A673 (cell line): ENCODE data around the gene ARSB. TPM values are rescaled to one million over a fixed set of nuclear protein-coding genes. Genes with fewer than 3 reads are reported as not detected.

Source experiments
- BruUV-seq: library from RNA; stranded (reverse); fragments of 400-500 nt; replicated peaks from 2 replicates; lab custom pipeline; 2021; lab: Mats Ljungman, UMichigan
- CTCF ChIA-PET: fragments of 300-600 bp; sonication (Branson Sonifier 250); formaldehyde crosslinking; loops from one replicate; lab custom pipeline; 2022; ENCODE audit warnings: antibody characterized with exemption; lab: Charles Lee
- POLR2A ChIA-PET: fragments of 300-600 bp; sonication (Branson Sonifier 250); formaldehyde crosslinking; loops from one replicate; lab custom pipeline; 2022; ENCODE audit warnings: antibody characterized with exemption; ENCODE audit not compliant: low non-redundant PET; lab: Charles Lee
- DNase-seq: peaks from one replicate; pipeline ENCODE4 v3.0.0-alpha.2; 2015; ENCODE audit warnings: low spot score
- H3K27ac ChIP-seq: fragments of 200-600 bp; sonication (generic); 2 replicates; pipeline ENCODE4 v1.5.1; 2016; ENCODE audit warnings: mixed run types, low read depth, mild to moderate bottlenecking, mixed read lengths, antibody characterized with exemption, low read length; ENCODE audit not compliant: poor library complexity, severe bottlenecking
- H3K27me3 ChIP-seq: fragments of 200-600 bp; sonication (generic); replicated peaks from 2 replicates; pipeline ENCODE4 v1.6.1; 2017; ENCODE audit warnings: mixed run types, low read depth, mild to moderate bottlenecking, mixed read lengths, antibody characterized with exemption, low read length; ENCODE audit not compliant: insufficient read depth, poor library complexity
- H3K36me3 ChIP-seq: fragments of 200-600 bp; sonication (generic); 2 replicates; pipeline ENCODE4 v1.6.1; 2016; ENCODE audit warnings: mixed run types, mild to moderate bottlenecking, mixed read lengths, antibody characterized with exemption, low read length; ENCODE audit not compliant: insufficient read depth, poor library complexity, severe bottlenecking
- H3K4me1 ChIP-seq: fragments of 200-600 bp; sonication (generic); 2 replicates; pipeline ENCODE4 v1.6.1; 2017; ENCODE audit warnings: mixed run types, mild to moderate bottlenecking, mixed read lengths, antibody characterized with exemption, low read length; ENCODE audit not compliant: insufficient read depth, poor library complexity, severe bottlenecking
- H3K4me3 ChIP-seq: fragments of 200-600 bp; sonication (generic); 2 replicates; pipeline ENCODE4 v1.5.1; 2016; ENCODE audit warnings: low read depth, mixed run types, mild to moderate bottlenecking, mixed read lengths, low read length; ENCODE audit not compliant: poor library complexity, severe bottlenecking
- H3K9me3 ChIP-seq: fragments of 200-600 bp; sonication (generic); 2 replicates; pipeline ENCODE4 v1.6.1; 2016; ENCODE audit warnings: mixed run types, low read depth, mild to moderate bottlenecking, mixed read lengths, antibody characterized with exemption, low read length; ENCODE audit not compliant: poor library complexity, severe bottlenecking
- CTCF ChIP-seq: fragments of 300-800, 200-600 bp; sonication (generic); conservative IDR thresholded peaks from 2 replicates; pipeline ENCODE4 v1.5.1; 2017; ENCODE audit warnings: low read depth, mild to moderate bottlenecking, antibody characterized with exemption, low read length, moderate library complexity, mixed read lengths
- EZH2 ChIP-seq: fragments of 200-600 bp; sonication (generic); IDR thresholded peaks from 2 replicates; pipeline ENCODE4 v1.6.1; 2017; ENCODE audit warnings: borderline replicate concordance, low read depth, mild to moderate bottlenecking, mixed read lengths, antibody characterized with exemption, low read length; ENCODE audit not compliant: poor library complexity, severe bottlenecking
- intact Hi-C: fragments of 100-400 bp; cut with micrococcal nuclease; formaldehyde crosslinking; loops from one replicate; pipeline ENCODE4 v1.10.0; 2022; ENCODE audit not compliant: unreplicated experiment
- total RNA-seq: library from RNA; stranded (reverse); gene quantifications from 2 replicates; pipeline ENCODE4 v1.2.3, GENCODE V29; 2021

Gene ARSB
- total RNA-seq, 1 experiment from 2014 or later, result 16.8 TPM

GRCh38 chr5:79011869-79012268, 26.8 kb upstream of the ARSB start:
- no peaks in the 10 kb centered on the region for H3K4me1 ChIP-seq
- H3K27ac ChIP-seq, result no peak overlapping the region
- H3K9me3 ChIP-seq, result no peaks in the 10 kb centered on the region
- TF ChIP-seq CTCF (no peak), EZH2 (no peak)
- H3K4me3 ChIP-seq, result no peak overlapping the region
- intact Hi-C loops, result no loop called here
- BruUV-seq, result no TSS peak
- ChIA-PET CTCF (no interaction called here), POLR2A (no interaction called here)
- no peaks in the 10 kb centered on the region for H3K36me3 ChIP-seq
- peaks cover 24% of the 10 kb centered on the region for H3K27me3 ChIP-seq
- no peak for DNase-seq

- no peaks in the 10 kb centered on the region for H3K36me3 ChIP-seq
- BruUV-seq, result no TSS peak
- ChIA-PET POLR2A (no interaction called here), CTCF (interaction anchor here (0.6 kb wide), 1 partner anchor 122 kb away, joined by 3 read pairs; no protein-coding TSS in a partner anchor)
- H3K4me1 ChIP-seq, result no peaks in the 10 kb centered on the region
- TF ChIP-seq CTCF (0 out of 2 replicates have a peak, but pooled peaks have one; percentile 14), EZH2 (no peak)
- H3K9me3 ChIP-seq, result no peaks in the 10 kb centered on the region
- peaks cover 19% of the 10 kb centered on the region for H3K27me3 ChIP-seq
- no peak overlapping the region for H3K27ac ChIP-seq
- intact Hi-C loops, result no loop called here
- H3K4me3 ChIP-seq, result no peak overlapping the region
- DNase-seq, result no peak
These were observed 26.2 kb upstream of the ARSB start for GRCh38 chr5:79011219-79011836.

DNA sequence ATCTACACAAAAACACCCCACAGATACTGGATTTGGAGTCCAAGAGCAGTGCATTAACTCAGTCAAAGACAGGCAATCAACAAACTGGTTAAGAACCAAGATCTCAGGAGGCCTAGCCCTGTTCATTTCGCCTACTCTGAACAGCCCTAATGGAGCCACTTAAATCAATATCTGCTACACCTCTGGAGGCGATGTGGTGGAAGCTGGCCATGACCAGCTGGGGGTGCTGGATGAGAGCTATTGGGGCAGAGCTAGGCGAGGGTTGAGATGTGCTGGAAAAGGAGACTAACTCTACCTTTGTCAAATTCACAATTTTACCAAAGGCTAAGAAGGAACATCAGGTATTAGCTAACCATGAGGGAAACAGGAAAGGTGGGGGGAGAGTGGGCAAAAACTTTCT, 23.3 kb upstream of the ARSB start:
- CTCF ChIA-PET, result interaction anchor here (0.7 to 0.8 kb wide), 2 partner anchors 15 to 1002 kb away, joined by 3 read pairs; no protein-coding TSS in a partner anchor
- POLR2A ChIA-PET, result interaction anchor here (0.7 kb wide), 1 partner anchor 324 kb away, joined by 5 read pairs; no protein-coding TSS in a partner anchor
- no TSS peak for BruUV-seq

More for the DNA sequence above, 23.3 kb upstream of the ARSB start:
- Histone ChIP-seq H3K27me3 (no peaks in the 10 kb centered on the region), H3K4me3 (no peak overlapping the region), H3K4me1 (no peaks in the 10 kb centered on the region), H3K27ac (no peak overlapping the region), H3K36me3 (no peaks in the 10 kb centered on the region), H3K9me3 (no peaks in the 10 kb centered on the region)
- TF ChIP-seq CTCF (no peak), EZH2 (no peak)
- DNase-seq, result no peak
- intact Hi-C loops, result no loop called here
